Loucy (cell line): Measurements from ENCODE around the gene BANP.

Experiments
- CTCF ChIP-seq: fragments of 200-600 bp; sonication (generic); conservative IDR thresholded peaks from 2 replicates; pipeline ENCODE4 v1.5.1; 2014; ENCODE audit warnings: mild to moderate bottlenecking, antibody characterized with exemption, low read length
- EZH2phosphoT487 ChIP-seq: fragments of 200-600 bp; IDR thresholded peaks from 2 replicates; pipeline ENCODE4 v1.6.1; 2018; ENCODE audit warnings: antibody characterized with exemption, mild to moderate bottlenecking, moderate library complexity, borderline replicate concordance

GRCh38 chr16:87966064-87966645, 14.9 kb downstream of the BANP start:
- TF ChIP-seq CTCF: no peak
- no peak for TF ChIP-seq EZH2phosphoT487
